ENCODE measurements around the gene PDE6H.

Gene PDE6H

GRCh38 chr12:15001733-15002382 lies 29.0 kb downstream of the PDE6H start:
- no peak for DNase-seq (ENCODE audit: low read depth)

GRCh38 chr12:15004421-15004820 lies 31.6 kb downstream of the PDE6H start:
- no peak for DNase-seq (ENCODE audit: low read depth)

GRCh38 chr12:15005064-15005463 lies 32.2 kb downstream of the PDE6H start:
- DNase-seq (ENCODE audit: low read depth): no peak

GRCh38 chr12:15007551-15007950 lies 34.7 kb downstream of the PDE6H start:
- DNase-seq (ENCODE audit: low read depth): no peak

GRCh38 chr12:15011162-15011561 lies 38.3 kb downstream of the PDE6H start:
- no peak for DNase-seq (ENCODE audit: low read depth)

- DNase-seq (ENCODE audit: low read depth): no peak
Observed at GRCh38 chr12:15013634-15014179, 40.9 kb downstream of the PDE6H start.

GRCh38 chr12:15014708-15015107 lies 41.9 kb downstream of the PDE6H start:
- no peak for DNase-seq (ENCODE audit: low read depth)

GRCh38 chr12:15015121-15015520 lies 42.3 kb downstream of the PDE6H start:
- no peak for DNase-seq (ENCODE audit: low read depth)

GRCh38 chr12:15020156-15020555 lies 47.3 kb downstream of the PDE6H start:
- no peak for DNase-seq (ENCODE audit: low read depth)

All from CMK (cell line).